Ammon's horn (tissue), 1 donor: ENCODE data around the gene LSM4.
"Not testable (repeated sequence)": the region's sequence is repeated elsewhere in the genome, so short reads cannot be mapped to it uniquely, and the experiment has no call there.

Source experiments
- DNase-seq: peaks from one replicate; pipeline ENCODE4 v3.0.0-alpha.2; 2016; ENCODE audit warnings: low spot score

Gene LSM4

GRCh38 chr19:18322759-18323460 lies at the start of gene LSM4:
TSS of gene LSM4 (minus strand) at chr19:18323076. CDS start at chr19:18323020, 56 bp downstream.
- DNase-seq, result peak; percentile 97

GRCh38 chr19:18368504-18369222 lies 45.8 kb upstream of the LSM4 start:
- DNase-seq, result no peak

- DNase-seq, result no peak
Observed at GRCh38 chr19:18366021-18366435, 43.2 kb upstream of the LSM4 start.

- DNase-seq, result peak; percentile 69
Observed at GRCh38 chr19:18364826-18365528, 42.1 kb upstream of the LSM4 start.

GRCh38 chr19:18364277-18364825 lies 41.5 kb upstream of the LSM4 start:
- DNase-seq, result not testable (repeated sequence)

GRCh38 chr19:18363787-18364186 lies 40.9 kb upstream of the LSM4 start:
- DNase-seq, result no peak

GRCh38 chr19:18362934-18363542 lies 40.2 kb upstream of the LSM4 start:
- DNase-seq, result no peak

GRCh38 chr19:18361646-18362045 lies 38.8 kb upstream of the LSM4 start:
- DNase-seq, result no peak

- no peak for DNase-seq
Observed at GRCh38 chr19:18357041-18357440, 34.2 kb upstream of the LSM4 start.

GRCh38 chr19:18354743-18355142 lies 31.9 kb upstream of the LSM4 start:
- not testable (repeated sequence) for DNase-seq

- no peak for DNase-seq
Observed at GRCh38 chr19:18353378-18354005, 30.6 kb upstream of the LSM4 start.

GRCh38 chr19:18351544-18351943 lies 28.7 kb upstream of the LSM4 start:
- no peak for DNase-seq

- no peak for DNase-seq
Observed at GRCh38 chr19:18350490-18350889, 27.6 kb upstream of the LSM4 start.

GRCh38 chr19:18349524-18350128 lies 26.8 kb upstream of the LSM4 start:
- no peak for DNase-seq

- DNase-seq, result not testable (repeated sequence)
Observed at GRCh38 chr19:18348818-18349339, 26.0 kb upstream of the LSM4 start.

- DNase-seq, result no peak
Observed at GRCh38 chr19:18348171-18348570, 25.3 kb upstream of the LSM4 start.

GRCh38 chr19:18346091-18346490 lies 23.2 kb upstream of the LSM4 start:
- no peak for DNase-seq

GRCh38 chr19:18345296-18345695 lies 22.4 kb upstream of the LSM4 start:
- DNase-seq, result no peak

- DNase-seq, result no peak
Observed at GRCh38 chr19:18344582-18344950, 21.7 kb upstream of the LSM4 start.

GRCh38 chr19:18342090-18342632 lies 19.3 kb upstream of the LSM4 start:
- DNase-seq, result no peak
